ENCODE results near the gene MAPK8IP3. TPM values are rescaled to one million over a fixed set of nuclear protein-coding genes. Genes with fewer than 3 reads are reported as not detected.

MAPK8IP3 gene
- total and polyA plus RNA-seq, 12 donors = 12.1 to 430 (median 56.1) TPM

- Histone ChIP-seq H3K4me1 (replicated peaks in 1 of 2) (peaks cover 23 to 26% of the 10 kb centered on the region in 2 donors), H3K4me3 (peak within 1 kb of the TSS; percentile 73 to 95 (median 82)), H3K27me3 (no peaks in the 10 kb centered on the region), H3K36me3 (replicated peaks in 1 of 2) (peaks cover 0 to 33% of the 10 kb centered on the region in 2 donors), H3K27ac (peak within 1 kb of the TSS; percentile 60 to 95 (median 84)), H3K9me3 (replicated peaks in 1 of 3) (no peaks in the 10 kb centered on the region)
- TF ChIP-seq CTCF (IDR thresholded peaks at IDR 0.05) (no peak), POLR2A (IDR thresholded peaks at IDR 0.05) (peak; percentile 55 to 75)
- 0 to 1% (median 0%) methylated on average over 43 to 102 of the region's 102 CpGs; no CpG with 5 or more reads in 1 of the 4 donors for WGBS, 4 donors
- DNase-seq = peak; percentile 100
- intact Hi-C loops (cut with DNase I) = no loop called here
Measured at GRCh38 chr16:1782408-1783264, 76.6 kb downstream of the MAPK8IP3 start, which contains the start of the genes NUBP2 and SPSB3. Gene NUBP2, plus strand, starts transcription at chr16:1782960. Its CDS starts 61 bp downstream, at chr16:1783021. Gene SPSB3, minus strand, starts transcription at chr16:1782571. Its CDS starts 1,088 bp downstream, at chr16:1781483.

GRCh38 chr16:1784977-1785845, 79.2 kb downstream of the MAPK8IP3 start:
- no peak for TF ChIP-seq CTCF (IDR thresholded peaks at IDR 0.05)
- no peak for TF ChIP-seq POLR2A (IDR thresholded peaks at IDR 0.05)
- Histone ChIP-seq H3K4me1 (replicated peaks in 1 of 2) (peaks cover 15 to 16% of the 10 kb centered on the region in 2 donors), H3K27me3 (no peaks in the 10 kb centered on the region), H3K27ac (no peak overlapping the region), H3K4me3 (no peak overlapping the region), H3K36me3 (replicated peaks in 1 of 2) (peaks cover 0 to 32% of the 10 kb centered on the region in 2 donors), H3K9me3 (replicated peaks in 1 of 3) (no peaks in the 10 kb centered on the region)
- 85 to 90% (median 89%) methylated on average over 17 to 26 of the region's 26 CpGs for WGBS, 4 donors
- peak in 2 of 7 donors; percentile 19 to 21 for DNase-seq
- intact Hi-C loops (cut with DNase I) = no loop called here

GRCh38 chr16:1785846-1786170, 79.8 kb downstream of the MAPK8IP3 start:
- 83 to 88% (median 87%) methylated on average over 12 to 14 of the region's 14 CpGs; no CpG with 5 or more reads in 1 of the 4 donors for WGBS, 4 donors
- no peak for TF ChIP-seq POLR2A (IDR thresholded peaks at IDR 0.05)
- TF ChIP-seq CTCF (IDR thresholded peaks at IDR 0.05) = no peak
- Histone ChIP-seq H3K36me3 (replicated peaks in 1 of 2) (peaks cover 0 to 32% of the 10 kb centered on the region in 2 donors), H3K27ac (no peak overlapping the region), H3K4me1 (replicated peaks in 1 of 2) (peaks cover 10 to 11% of the 10 kb centered on the region in 2 donors), H3K9me3 (replicated peaks in 1 of 3) (no peaks in the 10 kb centered on the region), H3K4me3 (no peak overlapping the region), H3K27me3 (no peaks in the 10 kb centered on the region)
- intact Hi-C loops (cut with DNase I) = no loop called here
- peak in 2 of 7 donors; percentile 15 to 16 for DNase-seq

Data from adrenal gland (tissue), 12 donors.